ENCODE results near the gene ADGRG3. TPM values are rescaled to one million over a fixed set of nuclear protein-coding genes. Genes with fewer than 3 reads are reported as not detected.
"Not testable (repeated sequence)": the region's sequence is repeated elsewhere in the genome, so short reads cannot be mapped to it uniquely, and the experiment has no call there.

Gene ADGRG3
- total RNA-seq, 1 donor: not detected

DNA sequence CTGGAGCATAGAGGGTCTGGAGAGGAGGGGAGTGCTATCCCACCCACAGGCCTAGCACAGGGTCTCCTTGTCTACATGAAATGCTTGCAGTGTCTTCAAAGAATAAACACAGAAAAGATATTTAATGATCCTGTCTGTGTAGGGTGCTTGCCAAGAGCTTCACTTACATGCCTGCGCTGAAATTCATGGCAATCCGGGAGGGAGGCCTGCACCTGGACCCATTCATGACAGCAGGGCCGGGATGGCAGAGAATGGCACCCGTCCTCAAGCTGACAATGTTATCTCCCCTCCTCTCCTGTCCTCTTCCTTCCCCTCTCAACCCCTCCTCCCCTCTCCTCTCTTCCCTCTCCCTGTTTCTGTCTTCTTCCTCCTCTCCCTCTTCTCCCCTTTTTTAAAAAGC lies 2.1 kb downstream of the ADGRG3 start:
- TF ChIP-seq, protein P1, sequence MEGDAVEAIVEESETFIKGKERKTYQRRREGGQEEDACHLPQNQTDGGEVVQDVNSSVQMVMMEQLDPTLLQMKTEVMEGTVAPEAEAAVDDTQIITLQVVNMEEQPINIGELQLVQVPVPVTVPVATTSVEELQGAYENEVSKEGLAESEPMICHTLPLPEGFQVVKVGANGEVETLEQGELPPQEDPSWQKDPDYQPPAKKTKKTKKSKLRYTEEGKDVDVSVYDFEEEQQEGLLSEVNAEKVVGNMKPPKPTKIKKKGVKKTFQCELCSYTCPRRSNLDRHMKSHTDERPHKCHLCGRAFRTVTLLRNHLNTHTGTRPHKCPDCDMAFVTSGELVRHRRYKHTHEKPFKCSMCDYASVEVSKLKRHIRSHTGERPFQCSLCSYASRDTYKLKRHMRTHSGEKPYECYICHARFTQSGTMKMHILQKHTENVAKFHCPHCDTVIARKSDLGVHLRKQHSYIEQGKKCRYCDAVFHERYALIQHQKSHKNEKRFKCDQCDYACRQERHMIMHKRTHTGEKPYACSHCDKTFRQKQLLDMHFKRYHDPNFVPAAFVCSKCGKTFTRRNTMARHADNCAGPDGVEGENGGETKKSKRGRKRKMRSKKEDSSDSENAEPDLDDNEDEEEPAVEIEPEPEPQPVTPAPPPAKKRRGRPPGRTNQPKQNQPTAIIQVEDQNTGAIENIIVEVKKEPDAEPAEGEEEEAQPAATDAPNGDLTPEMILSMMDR (IDR thresholded peaks at IDR 0.05; ENCODE audit: insufficient read depth, low read depth, low read length): no peak
- no peak for DNase-seq (ENCODE audit: low read depth)

DNA sequence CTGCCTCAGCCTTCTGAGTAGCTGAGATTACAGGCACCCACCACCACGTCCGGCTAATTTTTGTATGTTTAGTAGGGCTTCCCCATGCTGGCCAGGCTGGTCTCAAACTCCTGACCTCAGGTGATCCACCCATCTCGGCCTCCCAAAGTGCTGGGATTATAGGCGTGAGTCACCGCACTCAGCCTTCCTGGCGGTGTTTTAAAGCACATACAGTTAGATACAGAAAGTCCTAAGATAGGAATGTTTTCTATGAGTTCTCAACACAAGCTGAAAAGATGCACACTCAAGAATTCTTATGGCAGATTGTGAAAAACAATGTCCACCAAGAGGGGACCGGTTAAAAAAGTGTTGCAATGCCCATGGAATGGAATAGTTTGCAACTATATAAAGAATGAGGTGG lies 3.3 kb downstream of the ADGRG3 start:
- H3K4me3 ChIP-seq (ENCODE audit: low read depth, low read length): not testable (repeated sequence)
- DNase-seq (ENCODE audit: low read depth): peak; percentile 30

More for the DNA sequence above, 2.1 kb downstream of the ADGRG3 start:
- H3K4me3 ChIP-seq (ENCODE audit: low read depth, low read length): no peak overlapping the region

DNA sequence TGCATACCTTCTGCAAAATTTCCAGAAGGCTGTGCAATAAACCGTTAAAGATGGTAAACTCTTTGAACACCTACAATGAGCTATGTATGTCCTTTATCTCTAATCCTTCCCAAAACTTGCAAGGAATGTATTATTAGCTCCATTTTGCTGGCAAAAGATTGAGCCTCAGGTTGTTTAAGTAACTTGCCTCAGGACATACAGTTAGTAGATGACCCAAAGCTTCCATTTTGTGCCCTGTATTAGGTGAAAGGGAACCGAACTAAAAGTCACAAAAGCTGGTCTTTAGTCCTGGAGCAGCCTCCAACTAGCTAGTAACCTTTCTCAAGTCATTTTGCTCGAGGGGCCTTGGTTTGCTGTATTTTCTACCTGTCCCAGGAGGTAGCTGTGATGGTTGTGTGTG lies 4.3 kb downstream of the ADGRG3 start:
- no peak for DNase-seq (ENCODE audit: low read depth)
- H3K4me3 ChIP-seq (ENCODE audit: low read depth, low read length): no peak overlapping the region
- TF ChIP-seq, protein P1 (IDR thresholded peaks at IDR 0.05; ENCODE audit: insufficient read depth, low read depth, low read length): no peak

DNA sequence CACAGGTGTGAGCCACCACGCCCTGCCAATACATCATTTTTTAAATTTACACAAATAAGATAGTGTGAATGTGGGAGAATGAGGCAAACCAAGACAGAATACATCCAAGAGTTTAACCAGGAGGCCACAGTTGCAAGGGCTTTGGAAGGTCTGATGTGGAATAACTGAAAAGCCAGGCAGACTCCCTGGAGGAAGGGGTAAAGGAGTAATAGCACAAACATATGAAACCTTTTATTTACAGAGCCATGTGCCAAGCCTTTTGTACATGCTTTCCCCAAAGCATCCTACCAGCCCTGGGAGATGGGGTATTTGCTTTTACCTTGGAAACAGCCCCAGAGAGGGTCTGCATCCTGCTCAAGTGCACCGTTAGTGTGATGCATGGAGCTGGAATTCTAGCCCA lies 4.7 kb downstream of the ADGRG3 start:
- TF ChIP-seq, protein P1 (IDR thresholded peaks at IDR 0.05; ENCODE audit: insufficient read depth, low read depth, low read length): no peak
- DNase-seq (ENCODE audit: low read depth): no peak
- no peak overlapping the region for H3K4me3 ChIP-seq (ENCODE audit: low read depth, low read length)

DNA sequence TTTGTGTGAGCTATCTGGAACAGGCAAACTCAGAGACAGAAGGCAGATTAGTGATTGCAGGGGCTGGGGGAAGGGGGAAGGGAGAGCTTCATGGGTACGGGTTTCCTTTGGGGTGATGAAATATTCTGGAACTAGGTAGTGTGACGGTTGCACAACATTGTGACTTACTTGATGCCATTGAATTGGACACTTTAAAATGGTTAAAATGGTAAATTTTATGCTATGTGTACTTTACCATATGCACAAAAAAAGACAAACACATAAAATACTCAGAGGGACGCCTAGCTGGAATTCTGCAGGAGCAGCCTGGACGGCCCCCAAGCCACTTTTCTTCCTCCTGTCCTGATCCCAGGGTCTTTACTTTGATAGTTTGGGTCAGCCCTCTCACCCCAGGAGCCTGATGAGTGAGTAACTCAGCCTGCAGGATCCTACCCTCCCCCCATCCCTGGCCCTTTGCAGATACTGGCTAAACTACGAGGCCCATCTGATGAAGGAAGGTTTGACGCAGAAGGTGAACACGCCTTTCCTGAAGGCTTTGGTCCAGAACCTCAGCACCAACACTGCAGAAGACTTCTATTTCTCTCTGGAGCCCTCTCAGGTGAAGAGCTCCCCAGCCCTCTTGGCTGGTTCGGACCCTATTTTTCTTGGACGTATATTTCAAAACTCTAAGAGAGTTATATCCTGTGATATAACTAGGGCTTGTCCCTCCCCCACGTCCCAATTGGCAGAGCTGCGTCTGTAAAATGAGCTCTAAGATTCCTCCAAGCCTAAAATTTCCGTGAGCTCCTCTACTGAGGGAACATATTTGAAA lies 7.8 kb downstream of the ADGRG3 start:
- TF ChIP-seq, protein P1 (IDR thresholded peaks at IDR 0.05; ENCODE audit: insufficient read depth, low read depth, low read length): no peak
- DNase-seq (ENCODE audit: low read depth): no peak
- no peak overlapping the region for H3K4me3 ChIP-seq (ENCODE audit: low read depth, low read length)

DNA sequence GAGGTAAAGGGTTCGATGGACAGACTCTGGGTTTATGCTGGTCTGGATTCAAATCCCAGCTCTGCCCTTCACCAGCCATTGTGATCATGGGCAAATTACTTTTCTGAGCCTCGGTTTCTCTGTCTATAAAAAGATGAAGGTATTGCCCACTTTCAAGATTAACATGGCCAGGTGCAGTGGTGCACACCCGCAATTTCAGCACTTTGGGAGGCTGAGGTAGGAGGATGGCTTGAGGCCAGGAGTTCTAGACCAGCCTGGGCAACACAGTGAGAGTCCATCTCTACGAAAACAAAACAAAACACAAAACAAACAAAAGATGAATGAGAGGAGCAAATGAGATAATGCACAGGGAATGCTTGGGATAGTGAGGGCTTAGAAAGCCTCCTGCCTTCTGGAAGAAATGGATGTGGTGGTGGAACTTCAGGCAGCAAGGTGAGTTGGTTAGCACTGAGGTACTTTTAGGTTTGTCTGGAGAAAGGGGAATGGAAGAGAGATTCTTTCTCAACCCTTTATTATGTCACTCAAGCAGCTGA lies 8.5 kb downstream of the ADGRG3 start:
- no peak overlapping the region for H3K4me3 ChIP-seq (ENCODE audit: low read depth, low read length)
- TF ChIP-seq, protein P1 (IDR thresholded peaks at IDR 0.05; ENCODE audit: insufficient read depth, low read depth, low read length): no peak
- DNase-seq (ENCODE audit: low read depth): no peak

DNA sequence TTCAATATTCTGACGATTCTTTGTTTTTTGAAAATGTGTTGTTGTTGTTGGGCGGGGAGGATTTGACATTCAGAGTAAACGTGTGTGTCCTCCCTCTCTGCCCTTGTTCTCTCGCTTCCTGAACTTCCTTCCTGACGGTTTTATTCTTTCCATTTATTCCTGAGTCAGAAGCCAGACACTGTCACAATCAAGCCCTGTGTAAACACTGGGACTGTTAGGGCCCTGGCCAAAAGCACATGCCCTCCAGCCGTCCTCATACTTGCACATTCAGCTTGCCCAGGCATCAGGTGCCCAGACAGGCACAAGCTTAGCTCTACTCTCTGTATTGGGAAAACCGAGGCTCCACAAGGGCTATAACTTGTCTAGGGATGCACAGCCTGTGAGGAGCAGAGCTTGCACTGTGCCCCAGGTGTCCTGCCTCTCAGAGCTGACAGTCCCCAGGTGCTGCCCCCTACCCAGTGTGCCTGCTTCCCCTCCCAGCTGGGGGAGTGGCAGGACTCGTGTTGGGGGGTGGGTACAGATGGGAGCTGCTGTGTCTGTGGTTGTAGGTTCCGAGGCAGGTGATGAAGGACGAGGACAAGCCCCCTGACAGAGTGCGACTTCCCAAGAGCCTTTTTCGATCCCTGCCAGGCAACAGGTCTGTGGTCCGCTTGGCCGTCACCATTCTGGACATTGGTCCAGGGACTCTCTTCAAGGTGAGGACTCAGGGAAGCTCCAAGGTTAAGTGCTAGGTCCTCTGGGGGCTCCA lies 9.7 kb downstream of the ADGRG3 start:
- DNase-seq (ENCODE audit: low read depth): no peak
- TF ChIP-seq, protein P1 (IDR thresholded peaks at IDR 0.05; ENCODE audit: insufficient read depth, low read depth, low read length): no peak
- no peak overlapping the region for H3K4me3 ChIP-seq (ENCODE audit: low read depth, low read length)

Measured in fibroblast of villous mesenchyme (primary cell).